A549 (cell line): Measurements from ENCODE around the gene PDE1C. TPM values are rescaled to one million over a fixed set of nuclear protein-coding genes. Genes with fewer than 3 reads are reported as not detected.
A peak's percentile ranks its signal among the peaks of the same experiment; 100 is the strongest.

ENCODE experiments used
- ATAC-seq, 2 experiments: fragments of 200-7000 bp in 1 of 2; fragments of >200 bp in 1 of 2; cut with Nextera tagmentation in 1 of 2; cut with Tn5 transposase in 1 of 2; 3 replicates each; pipeline versions ENCODE4 v1.8.0 to v1.9.1; 2018 to 2020; ENCODE audit warnings: mild to moderate bottlenecking in 1 of 2, moderate library complexity in 1 of 2
- CTCF ChIA-PET: fragments of 300-600 bp; sonication (Branson Sonifier 250); formaldehyde crosslinking; extraction: SDS; loops from one replicate; lab custom pipeline; 2021; ENCODE audit warnings: antibody characterized with exemption, inconsistent platforms; lab: Yijun Ruan, JAX
- POLR2A ChIA-PET: fragments of 350-600 bp; formaldehyde crosslinking; extraction: SDS; loops from one replicate; lab custom pipeline; 2021; ENCODE audit warnings: antibody characterized with exemption, inconsistent platforms; lab: Yijun Ruan, JAX
- DNase-seq, 2 experiments: peaks; one replicate each; pipeline versions ENCODE4 v3.0.0 to v3.0.0-alpha.2; 2011 to 2016; ENCODE audit warnings: low read depth in 1 of 2, low spot score in 1 of 2
- FAIRE-seq: peaks from 2 replicates; lab custom pipeline; 2011; peaks lifted over from hg19 to GRCh38; lab: Jason Lieb, UNC
- H3K27ac ChIP-seq, 2 experiments: fragments of >200 bp; sonication (Bioruptor Twin); formaldehyde crosslinking; 3 replicates each; pipeline ENCODE4 v1.5.1; 2016 to 2017
- H3K4me1 ChIP-seq: fragments of >200 bp; sonication (Bioruptor Twin); formaldehyde crosslinking; 3 replicates; pipeline ENCODE4 v1.6.1; 2016
- H3K4me2 ChIP-seq: fragments of >200 bp; sonication (Bioruptor Twin); formaldehyde crosslinking; 3 replicates; pipeline ENCODE4 v1.6.1; 2016
- H3K4me3 ChIP-seq: fragments of >200 bp; sonication (Bioruptor Twin); formaldehyde crosslinking; 3 replicates; pipeline ENCODE4 v1.5.1; 2016
- H3K9me3 ChIP-seq: fragments of >200 bp; sonication (Bioruptor Twin); formaldehyde crosslinking; 3 replicates; pipeline ENCODE4 v1.6.1; 2016
- ATOH8 ChIP-seq: fragments of 250-450 bp; sonication (Bioruptor Pico); IDR thresholded peaks from 2 replicates; pipeline ENCODE4 v1.5.0; 2020; ENCODE audit warnings: low read depth, mild to moderate bottlenecking, moderate library complexity
- CBX2 ChIP-seq: fragments of 200-600 bp; sonication (generic); IDR thresholded peaks from 2 replicates; pipeline ENCODE4 v1.6.1; 2016; ENCODE audit warnings: low read depth, mild to moderate bottlenecking, borderline replicate concordance
- CHD2 ChIP-seq: fragments of 150-350 bp; IDR thresholded peaks from 2 replicates; pipeline ENCODE4 v1.6.1; 2014; ENCODE audit warnings: low read length; ENCODE audit not compliant: partially characterized antibody
- EHMT2 ChIP-seq: fragments of 200-600 bp; sonication (generic); IDR thresholded peaks from 2 replicates; pipeline ENCODE4 v1.6.1; 2016; ENCODE audit warnings: antibody characterized with exemption, low read depth, mild to moderate bottlenecking, moderate library complexity
- EP300 ChIP-seq, 2 experiments: fragments of >200 bp; sonication (Bioruptor Twin); formaldehyde crosslinking; IDR thresholded peaks; 2 replicates in 1 of 2; 3 replicates in 1 of 2; pipeline ENCODE4 v1.6.1; 2016 to 2017
- ESRRA ChIP-seq: fragments of 150-350 bp; IDR thresholded peaks from 2 replicates; pipeline ENCODE4 v1.6.1; 2014; ENCODE audit warnings: mild to moderate bottlenecking, low read length, borderline replicate concordance
- FOSL2 ChIP-seq, 2 experiments: fragments of 450-650 bp in 1 of 2; fragments of >200 bp in 1 of 2; sonication (Bioruptor Twin) in 1 of 2; formaldehyde crosslinking; IDR thresholded peaks; 2 replicates each; pipeline versions ENCODE4 v1.5.0 to v1.6.1; 2016 to 2020; ENCODE audit warnings: mild to moderate bottlenecking in 1 of 2, moderate library complexity in 1 of 2
- FOXS1 ChIP-seq: fragments of 250-450 bp; sonication (Bioruptor Pico); IDR thresholded peaks from 2 replicates; pipeline ENCODE4 v1.5.0; 2020; ENCODE audit warnings: mild to moderate bottlenecking, moderate library complexity
- GATA3 ChIP-seq: IDR thresholded peaks from 2 replicates; pipeline ENCODE4 v1.6.1; 2012; ENCODE audit warnings: borderline replicate concordance
- HDAC2 ChIP-seq: fragments of 200-600 bp; sonication (generic); IDR thresholded peaks from 2 replicates; pipeline ENCODE4 v1.6.1; 2016
- HES2 ChIP-seq: fragments of >200 bp; sonication (Bioruptor Twin); formaldehyde crosslinking; IDR thresholded peaks from 2 replicates; pipeline ENCODE4 v1.6.1; 2016
- HOXA7 ChIP-seq: fragments of 250-450 bp; sonication (Bioruptor Pico); IDR thresholded peaks from 2 replicates; pipeline ENCODE4 v1.5.0; 2020; ENCODE audit warnings: mild to moderate bottlenecking, moderate library complexity
- HOXB13 ChIP-seq: fragments of 250-450 bp; sonication (Bioruptor Pico); IDR thresholded peaks from 2 replicates; pipeline ENCODE4 v1.5.0; 2020; ENCODE audit warnings: low read depth, mild to moderate bottlenecking, moderate library complexity
- JUN ChIP-seq, 2 experiments: fragments of >200 bp; sonication (Bioruptor Twin); formaldehyde crosslinking; IDR thresholded peaks; 2 replicates in 1 of 2; 3 replicates in 1 of 2; pipeline ENCODE4 v1.6.1; 2016 to 2017
- JUNB ChIP-seq: fragments of >200 bp; sonication (Bioruptor Twin); formaldehyde crosslinking; IDR thresholded peaks from 2 replicates; pipeline ENCODE4 v1.6.1; 2016
- KDM1A ChIP-seq: fragments of 200-600 bp; sonication (generic); IDR thresholded peaks from 2 replicates; pipeline ENCODE4 v1.6.1; 2016; ENCODE audit warnings: low read depth, mild to moderate bottlenecking
- MAFK ChIP-seq: fragments of 450-650 bp; IDR thresholded peaks from 2 replicates; pipeline ENCODE4 v1.6.1; 2014; ENCODE audit not compliant: partially characterized antibody
- MAZ ChIP-seq: fragments of 150-350 bp; IDR thresholded peaks from 2 replicates; pipeline ENCODE4 v1.6.1; 2014; ENCODE audit warnings: antibody characterized with exemption, low read depth, low read length, borderline replicate concordance
- NFE2L2 ChIP-seq: fragments of 150-350 bp; conservative IDR thresholded peaks from 2 replicates; pipeline ENCODE4 v1.6.1; 2014; ENCODE audit warnings: low read length
- NR3C1 ChIP-seq: fragments of >200 bp; sonication (Bioruptor Twin); formaldehyde crosslinking; IDR thresholded peaks from 3 replicates; pipeline ENCODE4 v1.6.1; 2017
- PHF8 ChIP-seq: fragments of 200-600 bp; sonication (generic); IDR thresholded peaks from 2 replicates; pipeline ENCODE4 v1.6.1; 2016; ENCODE audit warnings: low read depth, mild to moderate bottlenecking, antibody characterized with exemption, moderate library complexity, borderline replicate concordance
- RAD21 ChIP-seq, 2 experiments: fragments of >200 bp in 1 of 2; sonication (Bioruptor Twin) in 1 of 2; formaldehyde crosslinking in 1 of 2; IDR thresholded peaks in 1 of 2; conservative IDR thresholded peaks in 1 of 2; 2 replicates in 1 of 2; 3 replicates in 1 of 2; pipeline ENCODE4 v1.6.1; 2012 to 2018; ENCODE audit warnings: inconsistent platforms in 1 of 2
- SMC3 ChIP-seq: fragments of >200 bp; sonication (Bioruptor Twin); formaldehyde crosslinking; IDR thresholded peaks from 3 replicates; pipeline ENCODE4 v1.6.1; 2018; ENCODE audit warnings: inconsistent platforms
- ZC3H11A ChIP-seq: fragments of 450-650 bp; IDR thresholded peaks from 2 replicates; pipeline ENCODE4 v1.6.1; 2014; ENCODE audit warnings: antibody characterized with exemption, mild to moderate bottlenecking
- ZFP36 ChIP-seq: fragments of 450-650 bp; IDR thresholded peaks from 2 replicates; pipeline ENCODE4 v1.6.1; 2014; ENCODE audit warnings: borderline replicate concordance; ENCODE audit not compliant: partially characterized antibody
- ZNF302 ChIP-seq: fragments of 250-450 bp; sonication (Bioruptor Pico); IDR thresholded peaks from 2 replicates; pipeline ENCODE4 v1.9.0; 2021; ENCODE audit warnings: inconsistent platforms, mild to moderate bottlenecking, moderate library complexity
- WGBS: methylation state at CpG from one replicate; pipeline ENCODE4 v1.1.6; 2017; ENCODE audit errors: missing lambda C conversion rate; 5-methylcytosine and 5-hydroxymethylcytosine counted together
- polyA plus RNA-seq, 4 experiments: library from polyadenylated mRNA; depleted of rRNA in 3 of 4; stranded (reverse); fragments of >200 nt; fragmentation: RNase III in 1 of 4; extraction: RNeasy Plus Mini Kit Qiagen cat#74134 plus additional on column Dnase treatment in 1 of 4; gene quantifications; 2 replicates in 3 of 4; 3 replicates in 1 of 4; pipeline ENCODE4 v1.2.3, GENCODE V29; 2011 to 2017

The PDE1C gene
- polyA plus RNA-seq, 2 of the 4 experiments (the other 2 are of a cell fraction), result 8.0 to 11.0 TPM

GRCh38 chr7:31957090-31957720 lies 113.0 kb downstream of the PDE1C start:
- peak; percentile 47 to 77 for DNase-seq
- H3K4me1 ChIP-seq, result peaks cover 90% of the 10 kb centered on the region
- H3K27ac ChIP-seq, result peak overlapping the region; percentile 94 to 95
- WGBS, result 9% methylated on average over 2 of the region's 2 CpGs
- FAIRE-seq, result peak; percentile 70
- TF ChIP-seq HDAC2, result no peak
- peak; percentile 63; the same call in 1 of the 2 replicates for TF ChIP-seq FOSL2 (IDR thresholded peaks at IDR 0.05)
- peak; percentile 82 for TF ChIP-seq FOSL2 (CRISPR knock-in tag; IDR thresholded peaks at IDR 0.05)
- TF ChIP-seq JUN (IDR thresholded peaks at IDR 0.05), result peak; percentile 32 to 33; a peak in 3 of 5 replicates
- TF ChIP-seq ATOH8 (CRISPR knock-in tag), result no peak
- TF ChIP-seq EHMT2, result no peak
- TF ChIP-seq CBX2, result no peak
- TF ChIP-seq JUNB, result peak; percentile 69
- TF ChIP-seq NFE2L2, result peak; percentile 86
- TF ChIP-seq KDM1A, result no peak
- TF ChIP-seq EP300 (IDR thresholded peaks at IDR 0.05), result peak in 1 of 2 experiments; percentile 45; a peak in 2 of 5 replicates
- no peak for TF ChIP-seq CHD2
- peak; percentile 95 for TF ChIP-seq MAFK
- peak in 1 of 2 experiments; percentile 12; a peak in 1 of 5 replicates for TF ChIP-seq RAD21 (conservative IDR thresholded peaks at IDR 0.05 in 1 of 2, IDR thresholded peaks at IDR 0.05 in 1 of 2)
- TF ChIP-seq SMC3, result peak; percentile 5; the same call in 1 of the 3 replicates
- TF ChIP-seq GATA3, result peak; percentile 16; the same call in 1 of the 2 replicates
- TF ChIP-seq HOXA7 (CRISPR knock-in tag), result no peak
- TF ChIP-seq FOXS1 (CRISPR knock-in tag), result no peak
- H3K4me3 ChIP-seq, result 0 out of 3 replicates have a peak overlapping the region, but pooled peaks have one; percentile 6
- no peaks in the 10 kb centered on the region for H3K9me3 ChIP-seq
- peak; percentile 75 to 76; a peak in 5 of 6 replicates for ATAC-seq
- POLR2A ChIA-PET, result interaction anchor here (1.4 kb wide), 1 partner anchor 9 kb away, joined by 10 read pairs; no protein-coding TSS in a partner anchor
- peak overlapping the region; percentile 85 for H3K4me2 ChIP-seq
- CTCF ChIA-PET, result interaction anchor here (1.0 to 2.0 kb wide), 4 partner anchors 10 to 111 kb away, joined by 3 to 5 read pairs (median 3); no protein-coding TSS in a partner anchor

GRCh38 chr7:31955641-31956040 lies 114.6 kb downstream of the PDE1C start:
- 75% methylated on average over 6 of the region's 6 CpGs for WGBS
- Histone ChIP-seq H3K9me3 (no peaks in the 10 kb centered on the region), H3K4me3 (no peak overlapping the region), H3K27ac (peak overlapping the region; percentile 94 to 95), H3K4me1 (peaks cover 77% of the 10 kb centered on the region), H3K4me2 (peak overlapping the region; percentile 85)
- POLR2A ChIA-PET, result interaction anchor here (0.6 to 1.4 kb wide), 3 partner anchors 8 to 77 kb away, joined by 4 to 10 read pairs (median 4); no protein-coding TSS in a partner anchor
- DNase-seq (peak in 1 of 2 experiments; percentile 70), FAIRE-seq (peak; percentile 59), ATAC-seq (peak; percentile 59 to 67; a peak in 4 of 6 replicates)
- CTCF ChIA-PET, result interaction anchor here (0.6 to 2.0 kb wide), 9 partner anchors 8 to 1332 kb away, joined by 3 to 5 read pairs (median 3); no protein-coding TSS in a partner anchor
- TF ChIP-seq HOXB13 (CRISPR knock-in tag) (no peak), MAZ (no peak), JUNB (no peak), NR3C1 (no peak), MAFK (no peak), ZC3H11A (no peak), ZFP36 (no peak), FOXS1 (CRISPR knock-in tag) (no peak), HES2 (no peak), ZNF302 (no peak), ESRRA (no peak), PHF8 (no peak)
